A549 (cell line): ENCODE measurements around the gene RAET1E. TPM values are rescaled to one million over a fixed set of nuclear protein-coding genes. Genes with fewer than 3 reads are reported as not detected.

Source experiments
- ATAC-seq, 2 experiments: fragments of 200-7000 bp in 1 of 2; fragments of >200 bp in 1 of 2; cut with Nextera tagmentation in 1 of 2; cut with Tn5 transposase in 1 of 2; 3 replicates each; pipeline versions ENCODE4 v1.8.0 to v1.9.1; 2018 to 2020; ENCODE audit warnings: mild to moderate bottlenecking in 1 of 2, moderate library complexity in 1 of 2
- CTCF ChIA-PET: fragments of 300-600 bp; sonication (Branson Sonifier 250); formaldehyde crosslinking; extraction: SDS; loops from one replicate; lab custom pipeline; 2021; ENCODE audit warnings: antibody characterized with exemption, inconsistent platforms; lab: Yijun Ruan, JAX
- POLR2A ChIA-PET: fragments of 350-600 bp; formaldehyde crosslinking; extraction: SDS; loops from one replicate; lab custom pipeline; 2021; ENCODE audit warnings: antibody characterized with exemption, inconsistent platforms; lab: Yijun Ruan, JAX
- DNase-seq, 2 experiments: peaks; one replicate each; pipeline versions ENCODE4 v3.0.0 to v3.0.0-alpha.2; 2011 to 2016; ENCODE audit warnings: low read depth in 1 of 2, low spot score in 1 of 2
- FAIRE-seq: peaks from 2 replicates; lab custom pipeline; 2011; peaks lifted over from hg19 to GRCh38; lab: Jason Lieb, UNC
- H3K27ac ChIP-seq, 2 experiments: fragments of >200 bp; sonication (Bioruptor Twin); formaldehyde crosslinking; 3 replicates each; pipeline ENCODE4 v1.5.1; 2016 to 2017
- H3K4me1 ChIP-seq: fragments of >200 bp; sonication (Bioruptor Twin); formaldehyde crosslinking; 3 replicates; pipeline ENCODE4 v1.6.1; 2016
- H3K4me2 ChIP-seq: fragments of >200 bp; sonication (Bioruptor Twin); formaldehyde crosslinking; 3 replicates; pipeline ENCODE4 v1.6.1; 2016
- H3K4me3 ChIP-seq: fragments of >200 bp; sonication (Bioruptor Twin); formaldehyde crosslinking; 3 replicates; pipeline ENCODE4 v1.5.1; 2016
- H3K9me3 ChIP-seq: fragments of >200 bp; sonication (Bioruptor Twin); formaldehyde crosslinking; 3 replicates; pipeline ENCODE4 v1.6.1; 2016
- BCL3 ChIP-seq: fragments of >200 bp; sonication (Bioruptor Twin); formaldehyde crosslinking; IDR thresholded peaks from 3 replicates; pipeline ENCODE4 v1.6.1; 2016
- CBX8 ChIP-seq: fragments of 200-600 bp; sonication (generic); IDR thresholded peaks from 2 replicates; pipeline ENCODE4 v1.6.1; 2016
- CEBPB ChIP-seq, 2 experiments: fragments of >200 bp in 1 of 2; sonication (Bioruptor Twin) in 1 of 2; formaldehyde crosslinking in 1 of 2; IDR thresholded peaks; 2 replicates each; pipeline ENCODE4 v1.6.1; 2012 to 2016
- CHD2 ChIP-seq: fragments of 150-350 bp; IDR thresholded peaks from 2 replicates; pipeline ENCODE4 v1.6.1; 2014; ENCODE audit warnings: low read length; ENCODE audit not compliant: partially characterized antibody
- CHD4 ChIP-seq: fragments of 200-600 bp; sonication (generic); IDR thresholded peaks from 2 replicates; pipeline ENCODE4 v1.6.1; 2016; ENCODE audit warnings: antibody characterized with exemption, mild to moderate bottlenecking, borderline replicate concordance
- CTCF ChIP-seq: fragments of >200 bp; sonication (Bioruptor Twin); formaldehyde crosslinking; IDR thresholded peaks from 3 replicates; pipeline ENCODE4 v1.5.1; 2016
- EHF ChIP-seq: fragments of 250-450 bp; sonication (Bioruptor Pico); IDR thresholded peaks from 2 replicates; pipeline ENCODE4 v1.5.0; 2020; ENCODE audit warnings: mild to moderate bottlenecking
- FOSB ChIP-seq: fragments of 250-450 bp; sonication (Bioruptor Pico); IDR thresholded peaks from 2 replicates; pipeline ENCODE4 v1.5.0; 2020; ENCODE audit warnings: mild to moderate bottlenecking, moderate library complexity
- HES2 ChIP-seq: fragments of >200 bp; sonication (Bioruptor Twin); formaldehyde crosslinking; IDR thresholded peaks from 2 replicates; pipeline ENCODE4 v1.6.1; 2016
- HEYL ChIP-seq: fragments of 250-450 bp; sonication (Bioruptor Pico); IDR thresholded peaks from 2 replicates; pipeline ENCODE4 v1.8.0; 2021; ENCODE audit warnings: mild to moderate bottlenecking, moderate library complexity
- HMGXB4 ChIP-seq: fragments of 250-450 bp; sonication (Bioruptor Pico); IDR thresholded peaks from 2 replicates; pipeline ENCODE4 v1.5.0; 2021; ENCODE audit warnings: mild to moderate bottlenecking, moderate library complexity, borderline replicate concordance
- HOXB13 ChIP-seq: fragments of 250-450 bp; sonication (Bioruptor Pico); IDR thresholded peaks from 2 replicates; pipeline ENCODE4 v1.5.0; 2020; ENCODE audit warnings: low read depth, mild to moderate bottlenecking, moderate library complexity
- KDM5A ChIP-seq: fragments of 200-600 bp; sonication (generic); IDR thresholded peaks from 2 replicates; pipeline ENCODE4 v1.6.1; 2016; ENCODE audit warnings: antibody characterized with exemption, mild to moderate bottlenecking
- NR3C1 ChIP-seq: fragments of >200 bp; sonication (Bioruptor Twin); formaldehyde crosslinking; IDR thresholded peaks from 3 replicates; pipeline ENCODE4 v1.6.1; 2017
- PBX3 ChIP-seq: IDR thresholded peaks from 2 replicates; pipeline ENCODE4 v1.6.1; 2012
- PHF8 ChIP-seq: fragments of 200-600 bp; sonication (generic); IDR thresholded peaks from 2 replicates; pipeline ENCODE4 v1.6.1; 2016; ENCODE audit warnings: low read depth, mild to moderate bottlenecking, antibody characterized with exemption, moderate library complexity, borderline replicate concordance
- RAD21 ChIP-seq, 2 experiments: fragments of >200 bp in 1 of 2; sonication (Bioruptor Twin) in 1 of 2; formaldehyde crosslinking in 1 of 2; IDR thresholded peaks in 1 of 2; conservative IDR thresholded peaks in 1 of 2; 2 replicates in 1 of 2; 3 replicates in 1 of 2; pipeline ENCODE4 v1.6.1; 2012 to 2018; ENCODE audit warnings: inconsistent platforms in 1 of 2
- RARB ChIP-seq: fragments of 250-450 bp; sonication (Bioruptor Pico); IDR thresholded peaks from 2 replicates; pipeline ENCODE4 v1.8.0; 2021; ENCODE audit warnings: mild to moderate bottlenecking, moderate library complexity
- RFX5 ChIP-seq: fragments of 450-650 bp; IDR thresholded peaks from 2 replicates; pipeline ENCODE4 v1.7.1; 2014; ENCODE audit warnings: antibody characterized with exemption, mild to moderate bottlenecking, moderate library complexity
- TFCP2L1 ChIP-seq: fragments of 250-450 bp; sonication (Bioruptor Pico); IDR thresholded peaks from 2 replicates; pipeline ENCODE4 v1.5.0; 2021; ENCODE audit warnings: mild to moderate bottlenecking
- TP53 ChIP-seq: fragments of 250-450 bp; sonication (Bioruptor Pico); IDR thresholded peaks from 2 replicates; pipeline ENCODE4 v1.5.0; 2021; ENCODE audit warnings: mild to moderate bottlenecking, moderate library complexity
- WGBS: methylation state at CpG from one replicate; pipeline ENCODE4 v1.1.6; 2017; ENCODE audit errors: missing lambda C conversion rate; 5-methylcytosine and 5-hydroxymethylcytosine counted together
- polyA plus RNA-seq, 4 experiments: library from polyadenylated mRNA; depleted of rRNA in 3 of 4; stranded (reverse); fragments of >200 nt; fragmentation: RNase III in 1 of 4; extraction: RNeasy Plus Mini Kit Qiagen cat#74134 plus additional on column Dnase treatment in 1 of 4; gene quantifications; 2 replicates in 3 of 4; 3 replicates in 1 of 4; pipeline ENCODE4 v1.2.3, GENCODE V29; 2011 to 2017

RAET1E gene
- polyA plus RNA-seq, 2 of the 4 experiments (the other 2 are of a cell fraction) = 2.8 to 4.5 TPM

- Histone ChIP-seq H3K27ac (no peak overlapping the region), H3K4me1 (no peaks in the 10 kb centered on the region), H3K9me3 (no peaks in the 10 kb centered on the region), H3K4me2 (no peak overlapping the region), H3K4me3 (no peak overlapping the region)
- no peak for FAIRE-seq
- no peak for TF ChIP-seq HOXB13 (CRISPR knock-in tag)
- TF ChIP-seq EHF (CRISPR knock-in tag) = no peak
- TF ChIP-seq HEYL (CRISPR knock-in tag) = no peak
- TF ChIP-seq CEBPB (IDR thresholded peaks at IDR 0.05) = no peak
- no peak for TF ChIP-seq TFCP2L1 (CRISPR knock-in tag)
- ATAC-seq = no peak
- WGBS = 54% methylated on average over 5 of the region's 5 CpGs
- no peak for DNase-seq
- ChIA-PET POLR2A (no interaction called here), CTCF (interaction anchor here (1.4 to 2.1 kb wide), 2 partner anchors 84 to 100 kb away, joined by 4 to 7 read pairs; no protein-coding TSS in a partner anchor)
These were observed 35.1 kb upstream of the RAET1E start for GRCh38 chr6:149933036-149933435.

GRCh38 chr6:149931501-149931900, 33.6 kb upstream of the RAET1E start:
- no peaks in the 10 kb centered on the region for H3K4me1 ChIP-seq
- ATAC-seq = no peak

GRCh38 chr6:149929422-149929821, 31.5 kb upstream of the RAET1E start:
- ChIA-PET CTCF (interaction anchor here (0.9 kb wide), 1 partner anchor 94 kb away, joined by 4 read pairs; no protein-coding TSS in a partner anchor), POLR2A (no interaction called here)
- Histone ChIP-seq H3K4me1 (peaks cover 6% of the 10 kb centered on the region; the same call in 1 of the 3 replicates), H3K27ac (no peak overlapping the region), H3K9me3 (no peaks in the 10 kb centered on the region), H3K4me2 (no peak overlapping the region), H3K4me3 (no peak overlapping the region)
- ATAC-seq (no peak), FAIRE-seq (no peak), DNase-seq (no peak)
- 0% methylated on average over 3 of the region's 3 CpGs for WGBS
- TF ChIP-seq KDM5A (no peak), CBX8 (no peak), BCL3 (no peak), HES2 (no peak), RARB (CRISPR knock-in tag) (no peak), CHD2 (no peak), RFX5 (no peak), PHF8 (no peak), NR3C1 (no peak), HMGXB4 (CRISPR knock-in tag) (no peak), RAD21 (conservative IDR thresholded peaks at IDR 0.05 in 1 of 2, IDR thresholded peaks at IDR 0.05 in 1 of 2) (no peak), FOSB (CRISPR knock-in tag) (no peak)

More at GRCh38 chr6:149931501-149931900, 33.6 kb upstream of the RAET1E start:
- POLR2A ChIA-PET = no interaction called here
- FAIRE-seq (no peak), DNase-seq (no peak)
- WGBS = 52% methylated on average over 6 of the region's 6 CpGs
- CTCF ChIA-PET = interaction anchor here (1.0 to 2.1 kb wide), 2 partner anchors 85 to 98 kb away, joined by 4 read pairs; no protein-coding TSS in a partner anchor
- TF ChIP-seq TP53 (CRISPR knock-in tag) (no peak), CTCF (no peak), PBX3 (no peak), CHD4 (no peak)
- TF ChIP-seq, all 56 proteins: peak for 0
- no peak overlapping the region for H3K4me3 ChIP-seq
- no peak overlapping the region for H3K27ac ChIP-seq
- H3K9me3 ChIP-seq = no peaks in the 10 kb centered on the region
- no peak overlapping the region for H3K4me2 ChIP-seq
